K562 (cell line): ENCODE measurements around the gene LITAF. TPM values are rescaled to one million over a fixed set of nuclear protein-coding genes. Genes with fewer than 3 reads are reported as not detected.

ENCODE experiments used
- ATAC-seq: fragments of 200-7000 bp; cut with Tn5 transposase; 3 replicates; pipeline ENCODE4 v1.9.1; 2020; ENCODE audit warnings: moderate library complexity
- BruUV-seq: library from RNA; stranded (reverse); fragments of 400-500 nt; replicated peaks from 2 replicates; lab custom pipeline; 2021; lab: Mats Ljungman, UMichigan
- CTCF ChIA-PET: fragments of 300-600 bp; formaldehyde crosslinking; extraction: SDS; loops from one replicate; lab custom pipeline; 2021; ENCODE audit warnings: low intra/inter-chr PET ratio; lab: Yijun Ruan, JAX
- POLR2A ChIA-PET: fragments of 300-600, 350-650 bp; sonication (Branson Sonifier 250); formaldehyde crosslinking; extraction: SDS; loops from one replicate; lab custom pipeline; 2021; ENCODE audit warnings: antibody characterized with exemption, inconsistent platforms; lab: Yijun Ruan, JAX
- DNase-seq, 4 experiments: peaks; one replicate each; pipeline versions ENCODE4 v3.0.0 to v3.0.0-alpha.2; 2011 to 2018; ENCODE audit warnings: low spot score in 3 of 4, mixed read lengths in 3 of 4; ENCODE audit errors: extremely low read depth in 1 of 4
- FAIRE-seq: peaks from 2 replicates; lab custom pipeline; 2011; peaks lifted over from hg19 to GRCh38; lab: Jason Lieb, UNC
- H2AFZ ChIP-seq: 2 replicates; pipeline ENCODE4 v1.6.0; 2011; ENCODE audit warnings: low read depth, low read length, control low read depth, inconsistent platforms
- H3K27ac ChIP-seq: fragments of 200-600 bp; 3 replicates; pipeline ENCODE4 v1.8.0; 2011; ENCODE audit warnings: low read depth, mild to moderate bottlenecking, control low read depth, inconsistent platforms, low read length, moderate library complexity, mixed read lengths; ENCODE audit errors: extremely low read depth
- H3K27me3 ChIP-seq, 2 experiments: fragments of 300-600 bp in 1 of 2; 2 replicates in 1 of 2; 3 replicates in 1 of 2; pipeline versions ENCODE4 v1.6.0 to v1.8.0; 2011; ENCODE audit warnings: inconsistent platforms in 2 of 2, low read length in 2 of 2, mild to moderate bottlenecking in 1 of 2, mixed read lengths in 1 of 2, moderate library complexity in 1 of 2; ENCODE audit not compliant: control insufficient read depth in 2 of 2, insufficient read depth in 2 of 2
- H3K36me3 ChIP-seq: fragments of 300-600 bp; 3 replicates; pipeline ENCODE4 v1.8.0; 2011; ENCODE audit warnings: mild to moderate bottlenecking, low read length, inconsistent platforms; ENCODE audit not compliant: control insufficient read depth, insufficient read depth
- H3K4me1 ChIP-seq, 2 experiments: fragments of 200-600 bp in 1 of 2; replicated peaks in 1 of 2; 2 replicates in 1 of 2; 3 replicates in 1 of 2; pipeline versions ENCODE4 v1.5.1 to v1.8.0; 2011; ENCODE audit warnings: inconsistent platforms in 2 of 2, low read length in 2 of 2, mild to moderate bottlenecking in 1 of 2, mixed read lengths in 1 of 2, moderate library complexity in 1 of 2; ENCODE audit not compliant: control insufficient read depth in 2 of 2, insufficient read depth in 2 of 2
- H3K4me2 ChIP-seq: 2 replicates; pipeline ENCODE4 v1.6.1; 2011; ENCODE audit warnings: low read length, control low read depth, inconsistent platforms, mixed read lengths; ENCODE audit not compliant: insufficient read depth
- H3K4me3 ChIP-seq: fragments of 200-600 bp; sonication (generic), shearing (Covaris generic); 2 replicates; pipeline ENCODE4 v1.5.1; 2016; ENCODE audit warnings: control low read depth, inconsistent platforms
- H3K79me2 ChIP-seq: fragments of 200-600 bp; 3 replicates; pipeline ENCODE4 v1.8.0; 2011; ENCODE audit warnings: low read length, inconsistent platforms; ENCODE audit not compliant: control insufficient read depth, insufficient read depth
- H3K9ac ChIP-seq, 2 experiments: 2 replicates each; pipeline versions ENCODE4 v1.6.0 to v1.6.1; 2011; ENCODE audit warnings: low read depth in 2 of 2, low read length in 2 of 2, control low read depth in 1 of 2, inconsistent platforms in 1 of 2, mild to moderate bottlenecking in 1 of 2, mixed read lengths in 1 of 2; ENCODE audit not compliant: insufficient read depth in 1 of 2
- H3K9me1 ChIP-seq: one replicate; pipeline ENCODE4 v1.6.0; 2011; ENCODE audit warnings: inconsistent platforms, mild to moderate bottlenecking, low read length, moderate library complexity; ENCODE audit not compliant: control insufficient read depth, insufficient read depth
- H3K9me3 ChIP-seq: replicated peaks from 2 replicates; pipeline ENCODE4 v1.5.1; 2011; ENCODE audit warnings: low read depth, low read length, inconsistent platforms; ENCODE audit not compliant: control insufficient read depth, insufficient read depth
- H4K20me1 ChIP-seq: replicated peaks from 2 replicates; pipeline ENCODE4 v1.6.1; 2011; ENCODE audit warnings: low read length, inconsistent platforms, mixed read lengths; ENCODE audit not compliant: control insufficient read depth, insufficient read depth
- ADNP ChIP-seq: fragments of 200-800 bp; sonication (Bioruptor generic); IDR thresholded peaks from 2 replicates; pipeline ENCODE4 v1.6.1; 2016; ENCODE audit warnings: missing genetic modification characterization, missing compliant biosample characterization
- BDP1 ChIP-seq: IDR thresholded peaks from 3 replicates; pipeline ENCODE4 v1.6.1; 2011; ENCODE audit not compliant: insufficient read length, insufficient read depth
- CBX1 ChIP-seq: sonication (generic); IDR thresholded peaks from 2 replicates; pipeline ENCODE4 v1.6.1; 2016; ENCODE audit warnings: antibody characterized with exemption, low read depth, mild to moderate bottlenecking
- CBX3 ChIP-seq, 2 experiments: IDR thresholded peaks; 1 replicate in 1 of 2; 2 replicates in 1 of 2; pipeline ENCODE4 v1.6.1; 2012; ENCODE audit warnings: inconsistent platforms in 2 of 2, low read length in 2 of 2, borderline replicate concordance in 1 of 2, control low read depth in 1 of 2
- CHD4 ChIP-seq: fragments of 200-600 bp; sonication (generic); IDR thresholded peaks from 3 replicates; pipeline ENCODE4 v1.6.1; 2012; ENCODE audit warnings: low read depth, mild to moderate bottlenecking, mixed read lengths, low read length, inconsistent platforms; ENCODE audit not compliant: insufficient read depth, insufficient replicate concordance, poor library complexity, severe bottlenecking
- HDAC2 ChIP-seq: fragments of 450-650 bp; IDR thresholded peaks from 2 replicates; pipeline ENCODE4 v1.6.1; 2016; ENCODE audit warnings: mild to moderate bottlenecking
- KDM1A ChIP-seq, 2 experiments: fragments of 450-650 bp; IDR thresholded peaks; 2 replicates each; pipeline ENCODE4 v1.6.1; 2016; ENCODE audit warnings: mild to moderate bottlenecking in 2 of 2
- MCM5 ChIP-seq: fragments of 450-650 bp; IDR thresholded peaks from 2 replicates; pipeline ENCODE4 v1.6.1; 2016; ENCODE audit warnings: low read depth
- MTA1 ChIP-seq: fragments of 450-650 bp; IDR thresholded peaks from 2 replicates; pipeline ENCODE4 v1.6.1; 2017; ENCODE audit warnings: borderline replicate concordance
- PHF8 ChIP-seq: fragments of 200-600 bp; sonication (generic); IDR thresholded peaks from 2 replicates; pipeline ENCODE4 v1.6.1; 2012; ENCODE audit warnings: mixed run types, mild to moderate bottlenecking, inconsistent platforms, low read length, moderate library complexity, borderline replicate concordance
- PTBP1 ChIP-seq: fragments of 200-400 bp; formaldehyde crosslinking; IDR thresholded peaks from 2 replicates; pipeline ENCODE4 v1.6.1; 2017; ENCODE audit warnings: low read depth, low read length
- RBM25 ChIP-seq: fragments of 200-400 bp; formaldehyde crosslinking; IDR thresholded peaks from 2 replicates; pipeline ENCODE4 v1.6.1; 2018; ENCODE audit warnings: low read length, low read depth, moderate library complexity; ENCODE audit not compliant: severe bottlenecking
- RCOR1 ChIP-seq, 2 experiments: IDR thresholded peaks; 2 replicates each; pipeline ENCODE4 v1.6.1; 2012; ENCODE audit warnings: low read depth in 2 of 2, low read length in 2 of 2, borderline replicate concordance in 1 of 2, improper control_type of control experiment in 1 of 2
- ZNF445 ChIP-seq: fragments of 250-450 bp; sonication (Bioruptor Pico); IDR thresholded peaks from 2 replicates; pipeline ENCODE4 v1.4.0; 2020; ENCODE audit warnings: low read depth, mild to moderate bottlenecking, moderate library complexity
- WGBS: fragments of 100-300 bp; shearing (Covaris generic); methylation state at CpG from one replicate; pipeline ENCODE4 v1.1.6; 2016; ENCODE audit warnings: low coverage, mixed read lengths; ENCODE audit not compliant: insufficient coverage; ENCODE audit errors: missing lambda C conversion rate; 5-methylcytosine and 5-hydroxymethylcytosine counted together
- in situ Hi-C: fragments of 300-500 bp; cut with MboI; formaldehyde crosslinking; loops from 4 replicates; pipeline ENCODE4 v1.15.0; 2018; ENCODE audit warnings: inconsistent platforms, mixed read lengths
- intact Hi-C: fragments of 100-400 bp; cut with micrococcal nuclease; formaldehyde crosslinking; loops from 2 replicates; pipeline ENCODE4 v1.14.2; 2022
- polyA plus RNA-seq, 8 experiments: library from polyadenylated mRNA; depleted of rRNA in 4 of 8; stranded (reverse) in 5 of 8; unstranded in 3 of 8; fragments of >200 nt; fragmentation: Nextera tagmentation in 2 of 8; fragmentation: Illumina TruSeq in 1 of 8; extraction: Ambion mirVana in 2 of 8; extraction: Trizol in 1 of 8; gene quantifications; 2 replicates each; pipeline versions ENCODE4 v1.2.1 to v1.2.3, GENCODE V29; 2011 to 2014; ENCODE audit warnings: inconsistent platforms in 1 of 8, missing spikeins in 1 of 8
- total RNA-seq, 7 experiments: library from RNA; depleted of rRNA in 6 of 7; stranded (reverse); fragments of >200 nt in 6 of 7; fragmentation: Illumina TruSeq in 2 of 7; extraction: Trizol in 2 of 7; gene quantifications; 2 replicates each; pipeline versions ENCODE4 v1.2.1 to v1.2.3, GENCODE V29; 2011 to 2021; ENCODE audit warnings: low replicate concordance in 1 of 7

The LITAF gene
- total and polyA plus RNA-seq, 9 of the 15 experiments (the other 6 are each of a cell fraction or from before 2014, with no cell fraction given), result 4.1 to 17.8 (median 11.9) TPM

DNA sequence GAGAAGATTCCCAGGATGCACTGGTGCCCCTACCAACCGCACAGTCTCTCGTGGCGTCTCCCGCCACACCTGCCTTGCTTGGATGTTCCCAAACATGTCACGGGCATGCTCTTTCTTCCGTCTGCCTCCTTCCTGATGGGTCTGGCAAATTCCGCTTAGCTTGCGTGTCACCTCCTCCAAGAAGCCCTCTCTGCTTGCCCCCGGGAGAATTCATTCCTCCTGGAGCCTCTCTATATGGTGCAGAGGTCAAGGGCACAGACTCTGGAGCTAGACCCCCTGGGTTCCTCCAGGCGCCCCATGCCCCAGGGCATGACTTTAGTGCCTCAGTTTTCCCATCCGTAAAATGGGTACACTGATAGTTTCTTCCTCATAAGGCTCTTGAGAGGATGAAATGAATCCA lies 21.1 kb downstream of the LITAF start (continued):
- TF ChIP-seq RBM25 (peak; percentile 90), CHD4 (peak; percentile 98), MCM5 (no peak), HDAC2 (peak; percentile 92; the same call in 1 of the 2 replicates), ADNP (peak; percentile 99), KDM1A (IDR thresholded peaks at IDR 0.05) (peak; percentile 77 to 87), CBX1 (peak; percentile 96), CBX3 (IDR thresholded peaks at IDR 0.05; ENCODE audit: borderline replicate concordance in 1 of 2, low read length in 2 of 2) (peak in 1 of 2 experiments; percentile 66; a peak in 1 of 3 replicates), RCOR1 (IDR thresholded peaks at IDR 0.05; ENCODE audit: borderline replicate concordance in 1 of 2, low read depth in 2 of 2, low read length in 2 of 2) (peak in 1 of 2 experiments; percentile 88; a peak in 2 of 4 replicates), ZNF445 (CRISPR knock-in tag) (no peak), PTBP1 (peak; percentile 91)

DNA sequence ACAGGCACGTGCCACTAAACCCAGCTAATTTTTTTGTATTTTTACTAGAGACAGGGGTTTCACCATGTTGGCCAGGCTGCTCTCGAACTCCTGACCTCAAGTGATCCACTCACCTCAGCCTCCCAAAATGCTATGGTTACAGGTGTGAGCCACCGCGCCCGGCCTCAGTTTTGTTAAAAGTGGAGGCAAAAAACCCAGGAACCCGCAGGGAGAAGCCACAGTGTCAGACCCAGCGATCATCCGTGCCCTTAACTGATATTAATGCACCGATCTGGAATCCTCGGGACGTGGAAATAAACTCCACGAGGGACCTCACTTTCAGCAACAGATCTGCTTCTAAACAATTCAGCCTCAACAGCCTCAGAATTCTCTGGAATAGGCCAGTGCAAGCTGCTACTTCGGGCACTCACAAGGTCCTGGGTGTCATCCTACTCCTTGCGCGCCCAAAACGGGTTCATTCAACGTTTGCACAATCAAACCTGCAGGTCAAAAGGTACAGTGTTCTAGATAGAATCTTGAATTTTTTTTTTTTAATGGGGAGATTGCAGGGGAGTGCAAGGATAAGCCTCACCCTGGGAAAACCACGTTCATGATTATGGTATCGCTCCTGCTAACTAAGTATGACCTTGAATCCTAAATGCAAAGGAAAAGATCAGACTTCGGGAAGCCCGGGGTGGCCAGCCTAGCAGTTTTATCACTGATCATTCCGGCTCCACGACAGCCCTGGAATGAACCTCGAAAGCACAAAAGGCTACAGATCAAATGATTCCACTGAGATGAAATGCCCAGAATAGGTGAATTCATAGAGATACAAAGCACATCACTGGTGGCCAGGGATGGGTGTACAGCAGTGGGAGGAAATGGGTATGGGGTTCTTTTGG lies 22.4 kb downstream of the LITAF start:
- WGBS, result 25% methylated on average over 24 of the region's 24 CpGs
- POLR2A ChIA-PET, result no interaction called here
- DNase-seq, result no peak
- no peak overlapping the region for H3K4me2 ChIP-seq
- intact Hi-C loops, result no loop called here
- no peak for TF ChIP-seq MTA1
- no peak for TF ChIP-seq BDP1
- no peak for TF ChIP-seq PHF8
- peaks cover 0 to 22% of the 10 kb centered on the region in 2 experiments; a peak in 3 of 5 replicates for H3K27me3 ChIP-seq
- no TSS peak for BruUV-seq
- no peaks in the 10 kb centered on the region for H3K36me3 ChIP-seq
- no peaks in the 10 kb centered on the region for H4K20me1 ChIP-seq
- in situ Hi-C loops, result no loop called here
- H3K4me1 ChIP-seq, result no peaks in the 10 kb centered on the region; a peak in 1 of 5 replicates
- no peak overlapping the region for H3K9ac ChIP-seq
- CTCF ChIA-PET, result no interaction called here
- no peaks in the 10 kb centered on the region for H3K9me3 ChIP-seq
- no peak overlapping the region for H3K4me3 ChIP-seq
- H2AFZ ChIP-seq, result no peak overlapping the region
- H3K27ac ChIP-seq, result no peak overlapping the region
- no peak for FAIRE-seq
- H3K9me1 ChIP-seq, result no peaks in the 10 kb centered on the region
- H3K79me2 ChIP-seq, result no peaks in the 10 kb centered on the region
- no peak for ATAC-seq
